Chondrocyte (in vitro differentiated cells): ENCODE data around the gene TEX2. TPM values are rescaled to one million over a fixed set of nuclear protein-coding genes. Genes with fewer than 3 reads are reported as not detected.
A peak's percentile ranks its signal among the peaks of the same experiment; 100 is the strongest.

Source experiments
- DNase-seq: peaks from one replicate; pipeline ENCODE4 v3.0.0; 2021; ENCODE audit warnings: mixed read lengths, low spot score
- H3K27ac Mint-ChIP-seq: one replicate; pipeline ENCODE4 v1.8.0; 2021; ENCODE audit warnings: mild to moderate bottlenecking, moderate library complexity, mixed read lengths; ENCODE audit not compliant: unreplicated experiment
- H3K27me3 Mint-ChIP-seq: 2 replicates; pipeline ENCODE4 v1.8.0; 2021; ENCODE audit warnings: low read depth, mixed read lengths
- H3K36me3 Mint-ChIP-seq: 2 replicates; pipeline ENCODE4 v1.8.0; 2021; ENCODE audit warnings: low read depth, mixed read lengths
- H3K4me1 Mint-ChIP-seq: 2 replicates; pipeline ENCODE4 v1.8.0; 2021; ENCODE audit warnings: low read depth, mild to moderate bottlenecking, mixed read lengths
- H3K4me3 Mint-ChIP-seq: one replicate; pipeline ENCODE4 v1.8.0; 2021; ENCODE audit warnings: mild to moderate bottlenecking, moderate library complexity, mixed read lengths; ENCODE audit not compliant: unreplicated experiment
- H3K9me3 Mint-ChIP-seq: 2 replicates; pipeline ENCODE4 v1.8.0; 2021; ENCODE audit warnings: low read depth, mixed read lengths
- total RNA-seq: library from RNA; stranded (reverse); gene quantifications from 3 replicates; pipeline ENCODE4 v1.2.1, GENCODE V29; 2021
- TF ChIP-seq, protein P1 (sequence below): fragments of 200-600 bp; sonication (generic); IDR thresholded peaks from 2 replicates; pipeline ENCODE4 v1.5.0; 2021; ENCODE audit warnings: antibody characterized with exemption, mild to moderate bottlenecking, moderate library complexity

TEX2 gene
- total RNA-seq, 1 donor from 2014 or later: 47.3 TPM

GRCh38 chr17:64162554-64162953, 100.5 kb downstream of the TEX2 start:
- no peak for DNase-seq
- no peak overlapping the region for H3K4me3 Mint-ChIP-seq
- peaks cover 18% of the 10 kb centered on the region for H3K4me1 Mint-ChIP-seq
- TF ChIP-seq, protein P1, sequence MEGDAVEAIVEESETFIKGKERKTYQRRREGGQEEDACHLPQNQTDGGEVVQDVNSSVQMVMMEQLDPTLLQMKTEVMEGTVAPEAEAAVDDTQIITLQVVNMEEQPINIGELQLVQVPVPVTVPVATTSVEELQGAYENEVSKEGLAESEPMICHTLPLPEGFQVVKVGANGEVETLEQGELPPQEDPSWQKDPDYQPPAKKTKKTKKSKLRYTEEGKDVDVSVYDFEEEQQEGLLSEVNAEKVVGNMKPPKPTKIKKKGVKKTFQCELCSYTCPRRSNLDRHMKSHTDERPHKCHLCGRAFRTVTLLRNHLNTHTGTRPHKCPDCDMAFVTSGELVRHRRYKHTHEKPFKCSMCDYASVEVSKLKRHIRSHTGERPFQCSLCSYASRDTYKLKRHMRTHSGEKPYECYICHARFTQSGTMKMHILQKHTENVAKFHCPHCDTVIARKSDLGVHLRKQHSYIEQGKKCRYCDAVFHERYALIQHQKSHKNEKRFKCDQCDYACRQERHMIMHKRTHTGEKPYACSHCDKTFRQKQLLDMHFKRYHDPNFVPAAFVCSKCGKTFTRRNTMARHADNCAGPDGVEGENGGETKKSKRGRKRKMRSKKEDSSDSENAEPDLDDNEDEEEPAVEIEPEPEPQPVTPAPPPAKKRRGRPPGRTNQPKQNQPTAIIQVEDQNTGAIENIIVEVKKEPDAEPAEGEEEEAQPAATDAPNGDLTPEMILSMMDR: no peak
- peaks cover 14% of the 10 kb centered on the region for H3K36me3 Mint-ChIP-seq
- no peak overlapping the region for H3K27ac Mint-ChIP-seq
- no peaks in the 10 kb centered on the region for H3K27me3 Mint-ChIP-seq
- H3K9me3 Mint-ChIP-seq: no peaks in the 10 kb centered on the region

- H3K27ac Mint-ChIP-seq: no peak overlapping the region
- H3K4me3 Mint-ChIP-seq: no peak overlapping the region
- TF ChIP-seq, protein P1: no peak
- H3K4me1 Mint-ChIP-seq: peaks cover 23% of the 10 kb centered on the region
- no peaks in the 10 kb centered on the region for H3K27me3 Mint-ChIP-seq
- DNase-seq: no peak
- H3K36me3 Mint-ChIP-seq: peaks cover 9% of the 10 kb centered on the region
- no peaks in the 10 kb centered on the region for H3K9me3 Mint-ChIP-seq
Measured at GRCh38 chr17:64161380-64162176, 101.5 kb downstream of the TEX2 start.

DNA sequence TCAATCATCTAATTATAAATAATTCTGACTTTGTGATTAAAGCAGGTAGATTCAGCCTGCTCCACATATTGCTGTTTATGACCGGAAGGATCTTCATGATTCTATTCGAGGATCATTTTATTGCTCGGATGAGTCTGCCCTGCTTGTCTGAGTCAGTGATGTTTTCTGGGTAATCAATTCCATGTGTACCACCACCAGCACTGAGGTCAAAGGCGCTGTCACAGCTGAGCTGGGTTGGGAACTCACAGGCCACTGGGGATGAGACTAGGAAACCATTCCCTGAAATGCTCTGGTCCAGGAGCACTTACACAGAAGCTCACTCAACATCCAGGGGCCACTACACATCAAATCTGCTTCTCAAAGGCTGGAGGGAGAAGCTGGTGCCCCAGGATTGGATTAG, 102.7 kb downstream of the TEX2 start:
- Mint-ChIP-seq H3K36me3 (peaks cover 4% of the 10 kb centered on the region), H3K9me3 (no peaks in the 10 kb centered on the region), H3K27me3 (no peaks in the 10 kb centered on the region), H3K27ac (no peak overlapping the region), H3K4me1 (peaks cover 35% of the 10 kb centered on the region), H3K4me3 (no peak overlapping the region)
- DNase-seq: no peak
- TF ChIP-seq, protein P1: no peak

GRCh38 chr17:64158831-64159590, 104.0 kb downstream of the TEX2 start:
- TF ChIP-seq, protein P1: no peak
- no peaks in the 10 kb centered on the region for H3K27me3 Mint-ChIP-seq
- no peak for DNase-seq
- H3K36me3 Mint-ChIP-seq: no peaks in the 10 kb centered on the region
- no peaks in the 10 kb centered on the region for H3K9me3 Mint-ChIP-seq
- no peak overlapping the region for H3K4me3 Mint-ChIP-seq
- peaks cover 47% of the 10 kb centered on the region for H3K4me1 Mint-ChIP-seq
- H3K27ac Mint-ChIP-seq: peak overlapping the region; percentile 89

DNA sequence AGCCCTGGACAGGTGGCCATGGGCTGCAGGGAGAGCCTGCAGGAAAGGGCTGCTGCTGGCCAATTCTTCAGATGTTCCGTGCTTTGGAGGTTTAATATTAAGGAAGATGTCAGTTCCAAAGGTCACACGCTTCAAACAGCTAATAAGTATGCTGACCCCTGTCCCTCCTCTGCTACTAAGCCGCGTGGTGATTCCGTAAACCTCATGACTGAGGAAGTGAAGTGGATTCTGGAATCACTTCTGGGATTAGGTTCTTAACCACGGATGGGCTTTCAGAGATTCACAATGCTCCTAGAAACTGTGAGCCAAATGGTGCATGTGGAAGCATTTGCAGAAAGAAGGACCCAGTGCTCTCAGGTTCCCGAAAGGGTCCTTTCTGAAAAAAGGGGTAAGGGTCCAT, 104.7 kb downstream of the TEX2 start:
- Mint-ChIP-seq H3K36me3 (no peaks in the 10 kb centered on the region), H3K27ac (peak overlapping the region; percentile 89), H3K27me3 (no peaks in the 10 kb centered on the region), H3K4me1 (peaks cover 48% of the 10 kb centered on the region), H3K4me3 (no peak overlapping the region), H3K9me3 (no peaks in the 10 kb centered on the region)
- DNase-seq: no peak
- TF ChIP-seq, protein P1: no peak
